Measurements from ENCODE around the gene ZYX. TPM values are rescaled to one million over a fixed set of nuclear protein-coding genes. Genes with fewer than 3 reads are reported as not detected.

ZYX gene
- total and polyA plus RNA-seq, 9 of the 15 experiments (the other 6 are each of a cell fraction or from before 2014, with no cell fraction given) = 1.8 to 130 (median 15.7) TPM

GRCh38 chr7:143407287-143408251, 26.4 kb downstream of the ZYX start (continued):
- TF ChIP-seq PKNOX1 (IDR thresholded peaks at IDR 0.05) (peak; percentile 37), SUPT5H (IDR thresholded peaks at IDR 0.05) (no peak), HMG20A (CRISPR knock-in tag; conservative IDR thresholded peaks at IDR 0.05) (no peak), MEIS2 (IDR thresholded peaks at IDR 0.05; ENCODE audit: partially characterized antibody) (peak; percentile 59), ETV1 (tag; conservative IDR thresholded peaks at IDR 0.05; ENCODE audit: low read depth) (peak; percentile 49; the same call in 1 of the 2 replicates), ZFP1 (CRISPR knock-in tag; IDR thresholded peaks at IDR 0.05) (no peak), ZNF398 (CRISPR knock-in tag; IDR thresholded peaks at IDR 0.05) (no peak)

Data from K562 (cell line).